ENCODE results near the gene TREML4. TPM values are rescaled to one million over a fixed set of nuclear protein-coding genes. Genes with fewer than 3 reads are reported as not detected.
A peak's percentile ranks its signal among the peaks of the same experiment; 100 is the strongest.

TREML4 gene
- total and polyA plus RNA-seq, 2 of the 8 experiments (the other 6 are each of a cell fraction or from before 2014, with no cell fraction given) = not detected

DNA sequence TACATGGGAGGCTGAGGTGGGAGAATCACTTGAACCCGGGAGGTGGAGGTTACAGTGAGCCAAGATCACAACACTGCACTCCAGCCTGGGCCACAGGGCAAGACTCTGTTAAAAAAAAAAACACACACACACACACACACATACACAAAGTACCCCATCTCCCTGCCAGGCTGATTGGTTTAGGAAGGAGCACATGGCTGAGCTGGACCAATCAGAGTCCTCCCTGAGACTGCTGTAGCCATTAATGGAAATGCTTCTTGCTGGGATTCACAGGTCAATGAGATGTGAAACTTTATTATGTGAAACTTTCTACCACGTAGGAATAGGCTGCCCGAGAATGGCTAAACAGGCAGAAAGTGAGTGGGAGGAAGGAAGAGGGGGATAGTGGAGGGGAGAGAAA lies 55.5 kb downstream of the TREML4 start:
- Histone ChIP-seq H3K14ac (ENCODE audit: insufficient read length) (no peak overlapping the region), H4K20me1 (replicated peaks in 1 of 2; ENCODE audit: control insufficient read depth in 1 of 2, insufficient read depth in 2 of 2, low read length in 2 of 2) (no peaks in the 10 kb centered on the region), H3K36me3 (ENCODE audit: control insufficient read depth in 2 of 4, insufficient read depth in 4 of 4, low read length in 3 of 4) (no peaks in the 10 kb centered on the region), H3K27ac (ENCODE audit: low read depth, low read length) (no peak overlapping the region), H3K23ac (ENCODE audit: insufficient read length) (no peak overlapping the region), H3K27me3 (replicated peaks in 1 of 4; ENCODE audit: control insufficient read depth in 3 of 4, extremely low read depth in 1 of 4, insufficient read depth in 3 of 4, low read length in 3 of 4) (peaks cover 0 to 3% (median 0%) of the 10 kb centered on the region in 4 experiments; a peak in 3 of 7 replicates), H4K5ac (ENCODE audit: insufficient read length, low read depth, low read length) (no peak overlapping the region), H3K9ac (replicated peaks in 1 of 4; ENCODE audit: extremely low read depth in 1 of 4, low read depth in 3 of 4, low read length in 3 of 4) (no peak overlapping the region), H2BK12ac (ENCODE audit: low read depth, low read length) (no peak overlapping the region), H2BK5ac (ENCODE audit: low read depth, low read length) (no peak overlapping the region), H2AK5ac (ENCODE audit: low read depth, low read length) (no peak overlapping the region), H3K9me3 (ENCODE audit: insufficient read depth in 2 of 2, low read depth in 1 of 2, low read length in 1 of 2) (no peaks in the 10 kb centered on the region), H3K79me2 (ENCODE audit: control insufficient read depth in 1 of 2, insufficient read depth in 2 of 2, low read length in 2 of 2) (no peaks in the 10 kb centered on the region), H2AFZ (ENCODE audit: low read length) (no peak overlapping the region), H3K4me2 (ENCODE audit: insufficient read depth in 1 of 2, low read depth in 2 of 2, low read length in 2 of 2) (no peak overlapping the region), H3K23me2 (ENCODE audit: low read depth, low read length) (peaks cover 3% of the 10 kb centered on the region; the same call in 1 of the 2 replicates), H2BK15ac (ENCODE audit: low read length) (no peak overlapping the region), H3K4me3 (ENCODE audit: extremely low read depth in 1 of 4, insufficient read depth in 2 of 4, low read depth in 3 of 4, low read length in 4 of 4) (no peak overlapping the region), H4K91ac (replicated peaks; ENCODE audit: insufficient read length, low read length) (no peak overlapping the region), H3K4ac (replicated peaks; ENCODE audit: insufficient read length, low read depth, low read length) (no peak overlapping the region), H3K56ac (replicated peaks; ENCODE audit: insufficient read length, low read depth, low read length) (no peak overlapping the region), H3K4me1 (replicated peaks in 1 of 4; ENCODE audit: control insufficient read depth in 3 of 4, insufficient read depth in 4 of 4, low read length in 3 of 4) (peaks cover 0 to 3% (median 0%) of the 10 kb centered on the region in 4 experiments; a peak in 2 of 7 replicates), H3K18ac (ENCODE audit: extremely low read depth, low read length) (no peak overlapping the region), H2BK120ac (replicated peaks; ENCODE audit: low read depth, low read length) (no peak overlapping the region), H2BK20ac (ENCODE audit: low read length) (no peak overlapping the region), H3K79me1 (ENCODE audit: low read depth, low read length) (no peaks in the 10 kb centered on the region), H4K8ac (ENCODE audit: extremely low read depth, insufficient read depth, low read length) (no peak overlapping the region)
- ChIA-PET POLR2A (ENCODE audit: partially characterized antibody) (no interaction called here), CTCF (ENCODE audit: partially characterized antibody) (interaction anchor here (2.3 kb wide), 1 partner anchor 23 kb away, joined by 8 read pairs; no protein-coding TSS in a partner anchor)
- WGBS, 2 experiments (ENCODE audit: extremely low coverage in 1 of 2, insufficient coverage in 1 of 2, insufficient read length in 1 of 2, insufficient replicate concordance in 2 of 2, low coverage in 1 of 2, low lambda C conversion rate in 2 of 2, missing lambda C conversion rate in 1 of 2) = 89% methylated on average over 3 of the region's 3 CpGs; no CpG with 5 or more reads in 1 of the 2 experiments
- DNase-seq (ENCODE audit: low read depth in 1 of 2, low spot score in 2 of 2) (peak in 1 of 2 experiments; percentile 19), FAIRE-seq (no peak)
- no peak for TF ChIP-seq CTBP2 (IDR thresholded peaks at IDR 0.05; ENCODE audit: borderline replicate concordance, insufficient read depth, insufficient read length, low read length)
- TF ChIP-seq SAP30 (IDR thresholded peaks at IDR 0.05; ENCODE audit: insufficient read depth, insufficient replicate concordance, low read length) = no peak
- TF ChIP-seq ATF3 (IDR thresholded peaks at IDR 0.05; ENCODE audit: insufficient read depth, low read depth, low read length) = no peak
- TF ChIP-seq NRF1 (IDR thresholded peaks at IDR 0.05; ENCODE audit: low read depth, low read length) = no peak
- TF ChIP-seq FOSL1 (IDR thresholded peaks at IDR 0.05; ENCODE audit: insufficient read depth, low read depth, low read length) = no peak
- TF ChIP-seq CHD1 (IDR thresholded peaks at IDR 0.05; ENCODE audit: low read depth, low read length) = no peak
- no peak for TF ChIP-seq SIRT6 (IDR thresholded peaks at IDR 0.05; ENCODE audit: low read length)
- TF ChIP-seq EGR1 (IDR thresholded peaks at IDR 0.05; ENCODE audit: borderline replicate concordance, low read depth, low read length) = no peak
